Endometrium (tissue), 2 donors: ENCODE data around the gene THSD4.
"Not testable (repeated sequence)": the region's sequence is repeated elsewhere in the genome, so short reads cannot be mapped to it uniquely, and the experiment has no call there.

Source experiments
- FAIRE-seq: peaks from 2 replicates; lab custom pipeline; 2012; peaks lifted over from hg19 to GRCh38; lab: Jason Lieb, UNC
- donor health status: control.
- donor health status: control.

The THSD4 gene

GRCh38 chr15:71385457-71385856 is 270.2 kb downstream of the THSD4 start:
- no peak for FAIRE-seq

- no peak for FAIRE-seq
These were observed 270.7 kb downstream of the THSD4 start for GRCh38 chr15:71386005-71386404.

GRCh38 chr15:71386448-71387236 is 271.4 kb downstream of the THSD4 start:
- peak; percentile 72 for FAIRE-seq

GRCh38 chr15:71387810-71388209 is 272.5 kb downstream of the THSD4 start:
- no peak for FAIRE-seq

- FAIRE-seq: no peak
These were observed 274.8 kb downstream of the THSD4 start for GRCh38 chr15:71390096-71390495.

GRCh38 chr15:71391421-71392088 is 276.3 kb downstream of the THSD4 start:
- FAIRE-seq: no peak

- no peak for FAIRE-seq
These were observed 277.6 kb downstream of the THSD4 start for GRCh38 chr15:71392861-71393283.

GRCh38 chr15:71393383-71393782 is 278.1 kb downstream of the THSD4 start:
- no peak for FAIRE-seq

- FAIRE-seq: no peak
These were observed 281.4 kb downstream of the THSD4 start for GRCh38 chr15:71396536-71397125.

GRCh38 chr15:71397377-71397776 is 282.1 kb downstream of the THSD4 start:
- FAIRE-seq: no peak

GRCh38 chr15:71400294-71400693 is 285.0 kb downstream of the THSD4 start:
- FAIRE-seq: no peak

GRCh38 chr15:71401728-71402127 is 286.5 kb downstream of the THSD4 start:
- FAIRE-seq: not testable (repeated sequence)

GRCh38 chr15:71409541-71409940 is 294.3 kb downstream of the THSD4 start:
- FAIRE-seq: no peak

GRCh38 chr15:71410347-71410746 is 295.1 kb downstream of the THSD4 start:
- FAIRE-seq: no peak

- FAIRE-seq: no peak
These were observed 296.5 kb downstream of the THSD4 start for GRCh38 chr15:71411538-71412482.

- no peak for FAIRE-seq
These were observed 298.1 kb downstream of the THSD4 start for GRCh38 chr15:71413419-71413818.

GRCh38 chr15:71414853-71415252 is 299.6 kb downstream of the THSD4 start:
- FAIRE-seq: no peak

GRCh38 chr15:71422530-71423259 is 307.4 kb downstream of the THSD4 start:
- FAIRE-seq: no peak

- no peak for FAIRE-seq
These were observed 309.5 kb downstream of the THSD4 start for GRCh38 chr15:71424765-71425164.

- FAIRE-seq: no peak
These were observed 310.1 kb downstream of the THSD4 start for GRCh38 chr15:71425388-71425787.

GRCh38 chr15:71426792-71427191 is 311.5 kb downstream of the THSD4 start:
- no peak for FAIRE-seq
